H1 (cell line): Measurements from ENCODE around the gene TCEA2. TPM values are rescaled to one million over a fixed set of nuclear protein-coding genes. Genes with fewer than 3 reads are reported as not detected.

Experiments
- CBX8 ChIP-seq: fragments of 300-800, 300-1000 bp; sonication (generic); IDR thresholded peaks from 2 replicates; pipeline ENCODE4 v1.7.1; 2016; ENCODE audit warnings: low read depth, low read length, borderline replicate concordance
- CHD7 ChIP-seq: fragments of 300-600 bp; sonication (generic); IDR thresholded peaks from 2 replicates; pipeline ENCODE4 v1.7.1; 2012; ENCODE audit warnings: low read length, moderate library complexity, mild to moderate bottlenecking, inconsistent platforms; ENCODE audit not compliant: insufficient replicate concordance
- HDAC2 ChIP-seq, 2 experiments: fragments of 300-600 bp in 1 of 2; sonication (generic) in 1 of 2; IDR thresholded peaks; 2 replicates each; pipeline ENCODE4 v1.6.1; 2011 to 2012; ENCODE audit warnings: low read depth in 2 of 2, low read length in 2 of 2, mild to moderate bottlenecking in 2 of 2, moderate library complexity in 2 of 2, borderline replicate concordance in 1 of 2, inconsistent platforms in 1 of 2
- KDM1A ChIP-seq: fragments of 200-600, 300-600 bp; sonication (generic); IDR thresholded peaks from 2 replicates; pipeline ENCODE4 v1.7.1; 2016; ENCODE audit warnings: mild to moderate bottlenecking, low read length, borderline replicate concordance
- KDM5A ChIP-seq: fragments of 200-600 bp; IDR thresholded peaks from 2 replicates; pipeline ENCODE4 v1.7.1; 2012; ENCODE audit warnings: mild to moderate bottlenecking, low read length, inconsistent platforms, mixed read lengths
- MAFK ChIP-seq: IDR thresholded peaks from 2 replicates; pipeline ENCODE4 v1.6.1; 2012; ENCODE audit warnings: low read depth, mild to moderate bottlenecking, improper control_type of control experiment, low read length
- PHF8 ChIP-seq: fragments of 200-600 bp; sonication (generic); conservative IDR thresholded peaks from 2 replicates; pipeline ENCODE4 v1.7.1; 2012; ENCODE audit warnings: low read depth, mild to moderate bottlenecking, inconsistent platforms, low read length, moderate library complexity
- SAP30 ChIP-seq: fragments of 300-600 bp; sonication (generic); IDR thresholded peaks from 2 replicates; pipeline ENCODE4 v1.7.1; 2012; ENCODE audit warnings: low read length, moderate library complexity, mild to moderate bottlenecking, inconsistent platforms; ENCODE audit not compliant: insufficient read depth, insufficient replicate concordance
- SIN3A ChIP-seq, 2 experiments: IDR thresholded peaks in 1 of 2; conservative IDR thresholded peaks in 1 of 2; 2 replicates each; pipeline ENCODE4 v1.6.1; 2011 to 2012; ENCODE audit warnings: low read length in 2 of 2, improper control_type of control experiment in 1 of 2, low read depth in 1 of 2, mild to moderate bottlenecking in 1 of 2
- SP1 ChIP-seq: IDR thresholded peaks from 2 replicates; pipeline ENCODE4 v1.6.1; 2011; ENCODE audit warnings: low read depth, low read length
- ZNF274 ChIP-seq: IDR thresholded peaks from 2 replicates; pipeline ENCODE4 v1.7.0; 2012; ENCODE audit warnings: low read length, borderline replicate concordance; ENCODE audit errors: extremely low read depth
- polyA plus RNA-seq, 7 experiments: library from polyadenylated mRNA; depleted of rRNA in 3 of 7; stranded (reverse) in 5 of 7; unstranded in 2 of 7; fragments of >200 nt in 5 of 7; fragments of 200-250 nt in 2 of 7; gene quantifications; 1 replicate in 5 of 7; 2 replicates in 1 of 7; 4 replicates in 1 of 7; pipeline versions ENCODE4 v1.2.1 to v1.2.3, GENCODE V29; 2011 to 2013; ENCODE audit warnings: missing spikeins in 2 of 7, mixed read lengths in 2 of 7
- total RNA-seq: library from RNA; stranded (reverse); fragmentation: NEBNext Ultra II Directional; extraction: Animal tissue kit (Norgen Biotek cat#: 25700); gene quantifications from 2 replicates; pipeline ENCODE4 v1.2.1, GENCODE V29; 2021

The TCEA2 gene
- total and polyA plus RNA-seq, 2 of the 8 experiments (the other 6 are each of a cell fraction or from before 2014, with no cell fraction given): 41.4 to 42.3 TPM

GRCh38 chr20:64047968-64048401 is 15.0 kb upstream of the TCEA2 start (continued):
- no peak for TF ChIP-seq CHD7
- no peak for TF ChIP-seq HDAC2 (IDR thresholded peaks at IDR 0.05; ENCODE audit: borderline replicate concordance in 1 of 2, low read depth in 2 of 2, low read length in 2 of 2)
- no peak for TF ChIP-seq SAP30
- TF ChIP-seq SP1: no peak
- TF ChIP-seq CBX8: no peak
- no peak for TF ChIP-seq ZNF274
- TF ChIP-seq KDM5A: no peak
- TF ChIP-seq SIN3A (conservative IDR thresholded peaks at IDR 0.05 in 1 of 2, IDR thresholded peaks at IDR 0.05 in 1 of 2; ENCODE audit: low read depth in 1 of 2, low read length in 2 of 2): no peak
- TF ChIP-seq KDM1A: 0 out of 2 replicates have a peak, but pooled peaks have one; percentile 24
- TF ChIP-seq PHF8: no peak
- TF ChIP-seq MAFK: no peak
